ENCODE measurements around the gene USP47.

DNA sequence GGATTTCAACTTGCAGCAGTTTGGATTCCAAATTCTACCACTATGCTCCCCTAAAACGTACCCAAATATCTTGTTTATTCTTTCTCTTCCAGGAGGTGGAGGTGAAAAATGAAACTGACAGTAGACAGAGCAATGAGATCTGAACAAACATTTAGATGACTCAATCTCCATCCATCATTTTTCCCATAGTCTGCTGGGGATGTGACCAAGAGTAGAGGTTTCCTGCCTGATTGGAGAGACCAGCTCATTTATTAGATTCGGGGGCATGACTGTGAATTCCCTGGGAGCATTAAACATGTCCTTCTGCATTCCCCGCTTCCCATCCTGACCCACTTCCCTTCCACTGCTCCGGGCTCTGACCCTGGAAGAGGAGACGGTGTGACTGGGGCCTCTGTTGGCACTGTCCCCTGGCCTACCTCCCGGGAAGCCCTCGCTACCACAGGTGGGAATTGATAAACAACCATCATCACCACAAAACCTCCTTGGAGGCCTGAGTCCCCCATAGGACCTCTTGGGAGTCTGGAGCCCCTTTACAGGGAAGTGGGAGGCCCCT, 146.4 kb downstream of the USP47 start:
- TF ChIP-seq, protein P1, sequence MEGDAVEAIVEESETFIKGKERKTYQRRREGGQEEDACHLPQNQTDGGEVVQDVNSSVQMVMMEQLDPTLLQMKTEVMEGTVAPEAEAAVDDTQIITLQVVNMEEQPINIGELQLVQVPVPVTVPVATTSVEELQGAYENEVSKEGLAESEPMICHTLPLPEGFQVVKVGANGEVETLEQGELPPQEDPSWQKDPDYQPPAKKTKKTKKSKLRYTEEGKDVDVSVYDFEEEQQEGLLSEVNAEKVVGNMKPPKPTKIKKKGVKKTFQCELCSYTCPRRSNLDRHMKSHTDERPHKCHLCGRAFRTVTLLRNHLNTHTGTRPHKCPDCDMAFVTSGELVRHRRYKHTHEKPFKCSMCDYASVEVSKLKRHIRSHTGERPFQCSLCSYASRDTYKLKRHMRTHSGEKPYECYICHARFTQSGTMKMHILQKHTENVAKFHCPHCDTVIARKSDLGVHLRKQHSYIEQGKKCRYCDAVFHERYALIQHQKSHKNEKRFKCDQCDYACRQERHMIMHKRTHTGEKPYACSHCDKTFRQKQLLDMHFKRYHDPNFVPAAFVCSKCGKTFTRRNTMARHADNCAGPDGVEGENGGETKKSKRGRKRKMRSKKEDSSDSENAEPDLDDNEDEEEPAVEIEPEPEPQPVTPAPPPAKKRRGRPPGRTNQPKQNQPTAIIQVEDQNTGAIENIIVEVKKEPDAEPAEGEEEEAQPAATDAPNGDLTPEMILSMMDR (IDR thresholded peaks at IDR 0.05): no peak
- no peak for TF ChIP-seq POLR2A (IDR thresholded peaks at IDR 0.05; ENCODE audit: low read length)
